IMR-90 (cell line): ENCODE measurements around the gene C14orf180. TPM values are rescaled to one million over a fixed set of nuclear protein-coding genes. Genes with fewer than 3 reads are reported as not detected.

Experiments used
- ATAC-seq: fragments of 200-7000 bp; cut with Tn5 transposase; 2 replicates; pipeline ENCODE4 v1.9.1; 2020; ENCODE audit warnings: low read depth, mild to moderate bottlenecking, moderate library complexity
- BruUV-seq: library from RNA; stranded (reverse); fragments of 400-500 nt; replicated peaks from 2 replicates; lab custom pipeline; 2021; lab: Mats Ljungman, UMichigan
- CTCF ChIA-PET: fragments of 300-600 bp; formaldehyde crosslinking; extraction: SDS; loops from one replicate; lab custom pipeline; 2021; ENCODE audit warnings: antibody characterized with exemption; lab: Yijun Ruan, JAX
- POLR2A ChIA-PET: fragments of 300-600 bp; sonication (Branson Sonifier 250); formaldehyde crosslinking; loops from one replicate; lab custom pipeline; 2022; ENCODE audit warnings: antibody characterized with exemption; ENCODE audit not compliant: unreplicated experiment; lab: Charles Lee
- DNase-seq: peaks from one replicate; pipeline ENCODE4 v3.0.0; 2013
- H2AFZ ChIP-seq: replicated peaks from 2 replicates; pipeline ENCODE3; 2013; ENCODE audit warnings: low read length, mild to moderate bottlenecking; ENCODE audit not compliant: poor library complexity
- H2AK5ac ChIP-seq: 2 replicates; pipeline ENCODE4 v1.6.1; 2013; ENCODE audit warnings: low read depth, low read length, inconsistent platforms
- H2AK9ac ChIP-seq: replicated peaks from 2 replicates; pipeline ENCODE3; 2013; ENCODE audit warnings: mild to moderate bottlenecking, low read depth, low read length, moderate library complexity; ENCODE audit not compliant: poor library complexity
- H2BK120ac ChIP-seq: 2 replicates; pipeline ENCODE4 v1.6.1; 2013; ENCODE audit warnings: low read depth, low read length, inconsistent platforms
- H2BK15ac ChIP-seq: 3 replicates; pipeline ENCODE4 v1.6.1; 2013; ENCODE audit warnings: low read depth, low read length, inconsistent platforms
- H2BK20ac ChIP-seq: 2 replicates; pipeline ENCODE4 v1.6.1; 2013; ENCODE audit warnings: low read depth, mild to moderate bottlenecking, inconsistent platforms, low read length, moderate library complexity
- H2BK5ac ChIP-seq: 2 replicates; pipeline ENCODE4 v1.6.1; 2013; ENCODE audit warnings: mild to moderate bottlenecking, low read depth, low read length, inconsistent platforms; ENCODE audit not compliant: poor library complexity, severe bottlenecking
- H3K14ac ChIP-seq: replicated peaks from 2 replicates; pipeline ENCODE4 v1.6.1; 2013; ENCODE audit warnings: low read depth, low read length, inconsistent platforms
- H3K18ac ChIP-seq: 2 replicates; pipeline ENCODE4 v1.6.1; 2013; ENCODE audit warnings: low read depth, low read length, control low read depth
- H3K23ac ChIP-seq: 2 replicates; pipeline ENCODE4 v1.6.1; 2013; ENCODE audit warnings: low read depth, low read length, inconsistent platforms
- H3K27ac ChIP-seq: 2 replicates; pipeline ENCODE4 v1.5.1; 2013; ENCODE audit warnings: mild to moderate bottlenecking, control low read depth, low read length; ENCODE audit not compliant: insufficient read depth
- H3K27me3 ChIP-seq: 2 replicates; pipeline ENCODE4 v1.6.1; 2013; ENCODE audit warnings: low read length; ENCODE audit not compliant: control insufficient read depth, insufficient read depth
- H3K36me3 ChIP-seq: 2 replicates; pipeline ENCODE4 v1.6.1; 2013; ENCODE audit warnings: low read length, mixed read lengths; ENCODE audit not compliant: control insufficient read depth, insufficient read depth
- H3K4ac ChIP-seq: 2 replicates; pipeline ENCODE4 v1.6.1; 2013; ENCODE audit warnings: low read depth, low read length, inconsistent platforms
- H3K4me1 ChIP-seq: 2 replicates; pipeline ENCODE4 v1.6.1; 2013; ENCODE audit warnings: low read length, mixed read lengths; ENCODE audit not compliant: control insufficient read depth, insufficient read depth
- H3K4me2 ChIP-seq: 2 replicates; pipeline ENCODE4 v1.6.1; 2013; ENCODE audit warnings: low read depth, mild to moderate bottlenecking, control low read depth, low read length, moderate library complexity
- H3K4me3 ChIP-seq: 2 replicates; pipeline ENCODE4 v1.5.1; 2013; ENCODE audit warnings: low read depth, mild to moderate bottlenecking, control low read depth, low read length, moderate library complexity; ENCODE audit not compliant: insufficient read depth
- H3K56ac ChIP-seq: 2 replicates; pipeline ENCODE4 v1.6.1; 2013; ENCODE audit warnings: low read length, inconsistent platforms; ENCODE audit not compliant: insufficient read depth; ENCODE audit errors: extremely low read depth
- H3K79me1 ChIP-seq, 2 experiments: 2 replicates each; pipeline ENCODE4 v1.6.1; 2013; ENCODE audit warnings: low read length in 2 of 2, inconsistent platforms in 1 of 2, low read depth in 1 of 2
- H3K9ac ChIP-seq: 2 replicates; pipeline ENCODE4 v1.6.1; 2013; ENCODE audit warnings: low read depth, low read length, control low read depth
- H3K9me1 ChIP-seq: 2 replicates; pipeline ENCODE4 v1.6.1; 2013; ENCODE audit warnings: low read length, inconsistent platforms; ENCODE audit not compliant: insufficient read depth
- H3K9me3 ChIP-seq: 2 replicates; pipeline ENCODE4 v1.6.1; 2013; ENCODE audit warnings: low read length; ENCODE audit not compliant: control insufficient read depth, insufficient read depth
- H4K20me1 ChIP-seq: 2 replicates; pipeline ENCODE4 v1.6.1; 2013; ENCODE audit warnings: low read length, inconsistent platforms; ENCODE audit not compliant: insufficient read depth
- H4K5ac ChIP-seq: 2 replicates; pipeline ENCODE4 v1.6.1; 2013; ENCODE audit warnings: mild to moderate bottlenecking, low read depth, low read length, control low read depth
- H4K8ac ChIP-seq, 2 experiments: 2 replicates each; pipeline ENCODE4 v1.6.1; 2013; ENCODE audit warnings: low read depth in 2 of 2, low read length in 2 of 2, control low read depth in 1 of 2, inconsistent platforms in 1 of 2
- H4K91ac ChIP-seq: 2 replicates; pipeline ENCODE4 v1.6.1; 2013; ENCODE audit warnings: low read depth, low read length, inconsistent platforms; ENCODE audit not compliant: insufficient read depth
- BHLHE40 ChIP-seq: fragments of 150-350 bp; IDR thresholded peaks from 2 replicates; pipeline ENCODE4 v1.6.1; 2016; ENCODE audit warnings: mild to moderate bottlenecking, low read depth, low read length
- CEBPB ChIP-seq: IDR thresholded peaks from 2 replicates; pipeline ENCODE4 v1.6.1; 2012; ENCODE audit warnings: low read depth, low read length, improper control_type of control experiment
- CHD1 ChIP-seq: IDR thresholded peaks from 2 replicates; pipeline ENCODE4 v1.6.1; 2012; ENCODE audit warnings: low read depth, low read length, improper control_type of control experiment
- CTCF ChIP-seq: conservative IDR thresholded peaks from 2 replicates; pipeline ENCODE4 v1.5.1; 2012; ENCODE audit warnings: mild to moderate bottlenecking, low read depth, low read length, improper control_type of control experiment
- FOS ChIP-seq: fragments of 150-350 bp; IDR thresholded peaks from 2 replicates; pipeline ENCODE4 v1.6.1; 2016; ENCODE audit warnings: low read depth, low read length
- MAFK ChIP-seq: IDR thresholded peaks from 2 replicates; pipeline ENCODE4 v1.6.1; 2012; ENCODE audit warnings: low read depth, low read length, improper control_type of control experiment
- MAZ ChIP-seq: IDR thresholded peaks from 2 replicates; pipeline ENCODE4 v1.6.1; 2012; ENCODE audit warnings: low read depth, mild to moderate bottlenecking, low read length, improper control_type of control experiment, moderate library complexity, borderline replicate concordance
- MXI1 ChIP-seq: IDR thresholded peaks from 2 replicates; pipeline ENCODE4 v1.6.1; 2012; ENCODE audit warnings: low read depth, mild to moderate bottlenecking, low read length, moderate library complexity, borderline replicate concordance
- NFE2L2 ChIP-seq: fragments of 150-350 bp; IDR thresholded peaks from 2 replicates; pipeline ENCODE4 v1.6.1; 2016; ENCODE audit warnings: low read depth, mild to moderate bottlenecking, low read length
- POLR2A ChIP-seq: IDR thresholded peaks from 2 replicates; pipeline ENCODE4 v1.6.1; 2012; ENCODE audit warnings: mild to moderate bottlenecking, low read depth, low read length
- RAD21 ChIP-seq: IDR thresholded peaks from 2 replicates; pipeline ENCODE4 v1.6.1; 2012; ENCODE audit warnings: low read length, improper control_type of control experiment
- RCOR1 ChIP-seq: IDR thresholded peaks from 2 replicates; pipeline ENCODE4 v1.6.1; 2012; ENCODE audit warnings: mild to moderate bottlenecking, low read length, improper control_type of control experiment; ENCODE audit not compliant: insufficient replicate concordance
- RFX5 ChIP-seq: IDR thresholded peaks from 2 replicates; pipeline ENCODE4 v1.8.0; 2012; ENCODE audit warnings: low read depth, mild to moderate bottlenecking, low read length, moderate library complexity
- SMC3 ChIP-seq: fragments of 150-350 bp; IDR thresholded peaks from 2 replicates; pipeline ENCODE4 v1.6.1; 2016; ENCODE audit warnings: low read depth, mild to moderate bottlenecking, antibody characterized with exemption, low read length, moderate library complexity
- USF2 ChIP-seq: fragments of 150-350 bp; IDR thresholded peaks from 2 replicates; pipeline ENCODE4 v1.6.1; 2017; ENCODE audit warnings: mild to moderate bottlenecking, antibody characterized with exemption, low read length, low read depth
- WGBS, 2 experiments: methylation state at CpG; one replicate each; pipeline versions ENCODE4 v1.1.5 to v1.1.7; 2013; ENCODE audit warnings: missing lambda C conversion rate in 2 of 2; ENCODE audit not compliant: insufficient read length in 1 of 2; ENCODE audit errors: extremely low coverage in 2 of 2; 5-methylcytosine and 5-hydroxymethylcytosine counted together
- dilution Hi-C: fragments of 300-500 bp; cut with HindIII; formaldehyde crosslinking; loops from one replicate; pipeline ENCODE4 v1.14.3; 2018; ENCODE audit warnings: low sequenced_read_pairs; ENCODE audit not compliant: unreplicated experiment
- in situ Hi-C: fragments of 300-500 bp; cut with MboI; formaldehyde crosslinking; loops from 3 replicates; pipeline ENCODE4 v1.14.3; 2019; ENCODE audit warnings: low sequenced_read_pairs, inconsistent platforms, mixed read lengths
- intact Hi-C: fragments of 100-400 bp; cut with micrococcal nuclease; formaldehyde crosslinking; loops from 2 replicates; pipeline ENCODE4 v1.10.0; 2022
- polyA plus RNA-seq, 3 experiments: library from polyadenylated mRNA; depleted of rRNA; stranded (reverse); fragments of >200 nt; gene quantifications; 2 replicates each; pipeline ENCODE4 v1.2.3, GENCODE V29; 2012; ENCODE audit warnings: low replicate concordance in 1 of 3
- total RNA-seq: library from RNA; depleted of rRNA; stranded (reverse); fragments of >200 nt; gene quantifications from 2 replicates; pipeline ENCODE4 v1.2.3, GENCODE V29; 2012
- TF ChIP-seq, protein P1 (sequence below): fragments of 150-350 bp; IDR thresholded peaks from 2 replicates; pipeline ENCODE4 v1.6.1; 2016; ENCODE audit warnings: low read depth, mild to moderate bottlenecking, low read length, moderate library complexity, borderline replicate concordance

Gene C14orf180
- total and polyA plus RNA-seq, 2 of the 4 experiments (the other 2 are of a cell fraction) = not detected

DNA sequence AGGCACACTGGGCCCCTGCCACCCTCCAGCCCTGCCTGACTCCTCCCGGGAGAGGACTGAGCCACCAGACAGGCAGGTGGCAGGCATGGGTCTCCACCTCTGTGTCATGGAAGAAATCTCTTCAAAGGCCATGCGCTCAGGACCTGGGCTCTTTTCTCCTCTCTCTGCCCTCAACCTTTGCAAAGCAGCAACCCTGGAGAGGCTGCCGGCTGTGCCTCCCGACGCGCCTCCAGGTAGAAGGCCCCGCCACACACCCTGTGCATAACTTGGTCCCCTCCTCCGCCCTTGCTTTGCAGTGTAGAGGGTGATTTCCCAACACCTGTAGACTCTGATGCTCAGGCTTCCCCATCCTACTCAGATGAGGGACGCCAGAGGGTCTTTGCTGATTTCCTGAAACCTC is 53.2 kb downstream of the C14orf180 start:
- H2AK9ac ChIP-seq = no peak overlapping the region
- H2BK120ac ChIP-seq = no peak overlapping the region
- no peaks in the 10 kb centered on the region for H3K9me1 ChIP-seq
- H3K9me3 ChIP-seq = peaks cover 6% of the 10 kb centered on the region
- H3K27ac ChIP-seq = no peak overlapping the region
- ChIA-PET POLR2A (no interaction called here), CTCF (no interaction called here)
- 80% methylated on average over 1 of the region's 9 CpGs; no CpG with 5 or more reads in 1 of the 2 experiments for WGBS, 2 experiments
- no TSS peak for BruUV-seq
- H3K27me3 ChIP-seq = peaks cover 8% of the 10 kb centered on the region
- no peak overlapping the region for H3K14ac ChIP-seq
- no peak overlapping the region for H3K4me2 ChIP-seq
- H2AK5ac ChIP-seq = no peak overlapping the region
- H3K18ac ChIP-seq = no peak overlapping the region
- no peak overlapping the region for H4K91ac ChIP-seq
- H3K9ac ChIP-seq = no peak overlapping the region
- no peak overlapping the region for H3K56ac ChIP-seq
- TF ChIP-seq USF2 (no peak), RCOR1 (no peak), RFX5 (no peak), MAZ (no peak), RAD21 (no peak), BHLHE40 (no peak), MAFK (no peak), NFE2L2 (no peak), POLR2A (no peak), CTCF (no peak), CHD1 (no peak), MXI1 (no peak), SMC3 (no peak), CEBPB (no peak), FOS (no peak)
- TF ChIP-seq, protein P1, sequence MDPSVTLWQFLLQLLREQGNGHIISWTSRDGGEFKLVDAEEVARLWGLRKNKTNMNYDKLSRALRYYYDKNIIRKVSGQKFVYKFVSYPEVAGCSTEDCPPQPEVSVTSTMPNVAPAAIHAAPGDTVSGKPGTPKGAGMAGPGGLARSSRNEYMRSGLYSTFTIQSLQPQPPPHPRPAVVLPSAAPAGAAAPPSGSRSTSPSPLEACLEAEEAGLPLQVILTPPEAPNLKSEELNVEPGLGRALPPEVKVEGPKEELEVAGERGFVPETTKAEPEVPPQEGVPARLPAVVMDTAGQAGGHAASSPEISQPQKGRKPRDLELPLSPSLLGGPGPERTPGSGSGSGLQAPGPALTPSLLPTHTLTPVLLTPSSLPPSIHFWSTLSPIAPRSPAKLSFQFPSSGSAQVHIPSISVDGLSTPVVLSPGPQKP = no peak
- no peaks in the 10 kb centered on the region for H3K79me1 ChIP-seq
- H4K5ac ChIP-seq = no peak overlapping the region
- H2BK5ac ChIP-seq = no peak overlapping the region
- in situ Hi-C loops = loop anchor here (25.0 kb wide), 1 partner anchor 545 kb away; the partner anchor contains the start of gene ASPG
- no peak overlapping the region for H3K4me3 ChIP-seq
- H4K8ac ChIP-seq = no peak overlapping the region
- no peak overlapping the region for H2AFZ ChIP-seq
- H3K23ac ChIP-seq = no peak overlapping the region
- intact Hi-C loops = no loop called here
- H2BK15ac ChIP-seq = no peak overlapping the region
- dilution Hi-C loops = no loop called here
- H4K20me1 ChIP-seq = no peaks in the 10 kb centered on the region
- H2BK20ac ChIP-seq = no peak overlapping the region
- H3K4ac ChIP-seq = no peak overlapping the region
- H3K36me3 ChIP-seq = no peaks in the 10 kb centered on the region
- H3K4me1 ChIP-seq = no peaks in the 10 kb centered on the region
- ATAC-seq = no peak
- no peak for DNase-seq
